SK-N-SH treated with all-trans-retinoic acid at 6 μM for 48 hours (cell line): ENCODE data around the gene TAMALIN.

Experiments used
- ATAC-seq: fragments of 200-7000 bp; cut with Tn5 transposase; 3 replicates; pipeline ENCODE4 v1.9.1; 2020; ENCODE audit warnings: mild to moderate bottlenecking, moderate library complexity
- BACH2 ChIP-seq: fragments of 250-450 bp; sonication (Bioruptor Pico); IDR thresholded peaks from 2 replicates; pipeline ENCODE4 v1.9.0; 2021; ENCODE audit warnings: mild to moderate bottlenecking, borderline replicate concordance
- CREB5 ChIP-seq: fragments of 250-450 bp; sonication (Bioruptor Pico); IDR thresholded peaks from 2 replicates; pipeline ENCODE4 v1.5.1; 2020; ENCODE audit warnings: low read depth, mild to moderate bottlenecking, moderate library complexity
- CSDC2 ChIP-seq: fragments of 250-450 bp; sonication (Bioruptor Pico); IDR thresholded peaks from 2 replicates; pipeline ENCODE4 v1.5.0; 2020; ENCODE audit warnings: mild to moderate bottlenecking, moderate library complexity
- CSRNP3 ChIP-seq: fragments of 250-450 bp; sonication (Bioruptor Pico); IDR thresholded peaks from 2 replicates; pipeline ENCODE4 v1.5.1; 2021; ENCODE audit warnings: mild to moderate bottlenecking, moderate library complexity
- ESRRG ChIP-seq: fragments of 250-450 bp; sonication (Bioruptor Pico); IDR thresholded peaks from 2 replicates; pipeline ENCODE4 v1.6.1; 2021; ENCODE audit warnings: mild to moderate bottlenecking
- ISL1 ChIP-seq: fragments of 250-450 bp; sonication (Bioruptor Pico); IDR thresholded peaks from 2 replicates; pipeline ENCODE4 v2.1.2; 2022; ENCODE audit warnings: mild to moderate bottlenecking, moderate library complexity
- OSR1 ChIP-seq: fragments of 250-450 bp; sonication (Bioruptor Pico); IDR thresholded peaks from 2 replicates; pipeline ENCODE4 v1.8.0; 2022; ENCODE audit warnings: moderate library complexity, mild to moderate bottlenecking, inconsistent platforms
- POU6F1 ChIP-seq: fragments of 250-450 bp; sonication (Bioruptor Pico); IDR thresholded peaks from 2 replicates; pipeline ENCODE4 v1.8.0; 2021; ENCODE audit warnings: low read depth, mild to moderate bottlenecking, moderate library complexity, borderline replicate concordance
- RARB ChIP-seq: fragments of 250-450 bp; sonication (Bioruptor Pico); IDR thresholded peaks from 2 replicates; pipeline ENCODE4 v1.8.0; 2021; ENCODE audit warnings: mild to moderate bottlenecking, moderate library complexity
- SNAI2 ChIP-seq: fragments of 250-450 bp; sonication (Bioruptor Pico); IDR thresholded peaks from 2 replicates; pipeline ENCODE4 v1.5.0; 2020; ENCODE audit warnings: mild to moderate bottlenecking, moderate library complexity
- TCF4 ChIP-seq: fragments of 250-450 bp; sonication (Bioruptor Pico); IDR thresholded peaks from 2 replicates; pipeline ENCODE4 v1.8.0; 2021; ENCODE audit warnings: mild to moderate bottlenecking, moderate library complexity, borderline replicate concordance
- TOX ChIP-seq: fragments of 250-450 bp; sonication (Bioruptor Pico); IDR thresholded peaks from 2 replicates; pipeline ENCODE4 v1.8.0; 2021; ENCODE audit warnings: mild to moderate bottlenecking, moderate library complexity, borderline replicate concordance
- TSHZ2 ChIP-seq: fragments of 250-450 bp; sonication (Bioruptor Pico); IDR thresholded peaks from 2 replicates; pipeline ENCODE4 v1.5.0; 2020; ENCODE audit warnings: mild to moderate bottlenecking, moderate library complexity
- ZC3H10 ChIP-seq: fragments of 250-450 bp; sonication (Bioruptor Pico); IDR thresholded peaks from 2 replicates; pipeline ENCODE4 v1.5.1; 2021; ENCODE audit warnings: mild to moderate bottlenecking, moderate library complexity
- ZFP3 ChIP-seq: fragments of 250-450 bp; sonication (Bioruptor Pico); IDR thresholded peaks from 2 replicates; pipeline ENCODE4 v1.5.0; 2020; ENCODE audit warnings: mild to moderate bottlenecking, moderate library complexity
- ZNF565 ChIP-seq: fragments of 450-650 bp; formaldehyde crosslinking; conservative IDR thresholded peaks from 2 replicates; pipeline ENCODE4 v1.5.0; 2020; ENCODE audit warnings: low read depth, mild to moderate bottlenecking, moderate library complexity
- ZNF70 ChIP-seq: fragments of 450-650 bp; formaldehyde crosslinking; IDR thresholded peaks from 2 replicates; pipeline ENCODE4 v1.5.0; 2020; ENCODE audit warnings: mild to moderate bottlenecking, moderate library complexity
- ZNF8 ChIP-seq: fragments of 450-650 bp; formaldehyde crosslinking; IDR thresholded peaks from 2 replicates; pipeline ENCODE4 v1.5.0; 2020; ENCODE audit warnings: mild to moderate bottlenecking, moderate library complexity

Gene TAMALIN

GRCh38 chr12:52015532-52016041 lies 8.8 kb downstream of the TAMALIN start:
- ATAC-seq = no peak
- TF ChIP-seq RARB (CRISPR knock-in tag) = no peak
- no peak for TF ChIP-seq POU6F1

GRCh38 chr12:52018433-52019112 lies 11.8 kb downstream of the TAMALIN start:
- no peak for ATAC-seq
- no peak for TF ChIP-seq ESRRG (CRISPR knock-in tag)

GRCh38 chr12:52019113-52019770 lies 12.5 kb downstream of the TAMALIN start:
- TF ChIP-seq ZNF8 (CRISPR knock-in tag) (no peak), SNAI2 (CRISPR knock-in tag) (no peak), ZNF565 (no peak), CSRNP3 (CRISPR knock-in tag) (no peak), OSR1 (CRISPR knock-in tag) (no peak), CREB5 (no peak), CSDC2 (CRISPR knock-in tag) (no peak), TCF4 (CRISPR knock-in tag) (no peak), ZFP3 (no peak), ZNF70 (CRISPR knock-in tag) (no peak), ISL1 (CRISPR knock-in tag) (no peak), TOX (CRISPR knock-in tag) (no peak), ESRRG (CRISPR knock-in tag) (no peak), TSHZ2 (no peak), BACH2 (CRISPR knock-in tag) (no peak), ZC3H10 (CRISPR knock-in tag) (no peak), RARB (CRISPR knock-in tag) (no peak), POU6F1 (no peak)
- TF ChIP-seq, all 23 proteins: peak for 0
- no peak for ATAC-seq
